Stomach (tissue), 4 donors: ENCODE data around the gene TXNDC15.

Source experiments
- EP300 ChIP-seq: sonication (generic); formaldehyde crosslinking; IDR thresholded peaks from one replicate; pipeline ENCODE4 v1.6.1; 2017; ENCODE audit warnings: antibody characterized with exemption
- POLR2A ChIP-seq, 4 donors: fragments of 450-650 bp; IDR thresholded peaks; one replicate each; pipeline ENCODE4 v1.6.1; 2016; ENCODE audit warnings: antibody characterized with exemption in 4 of 4, control low read depth in 2 of 4, mild to moderate bottlenecking in 1 of 4, moderate library complexity in 1 of 4
- POLR2AphosphoS5 ChIP-seq, 3 donors: sonication (generic); formaldehyde crosslinking; IDR thresholded peaks; one replicate each; pipeline ENCODE4 v1.6.1; 2016; ENCODE audit warnings: antibody characterized with exemption in 3 of 3
- TF ChIP-seq, protein P1 (sequence below), 7 experiments: fragments of 450-650 bp in 4 of 7; fragments of 200-600 bp in 3 of 7; sonication (generic) in 3 of 7; IDR thresholded peaks; one replicate each; pipeline ENCODE4 v1.5.1; 2016 to 2019; ENCODE audit warnings: antibody characterized with exemption in 7 of 7, control low read depth in 2 of 7, mild to moderate bottlenecking in 1 of 7

- TF ChIP-seq, protein P1, sequence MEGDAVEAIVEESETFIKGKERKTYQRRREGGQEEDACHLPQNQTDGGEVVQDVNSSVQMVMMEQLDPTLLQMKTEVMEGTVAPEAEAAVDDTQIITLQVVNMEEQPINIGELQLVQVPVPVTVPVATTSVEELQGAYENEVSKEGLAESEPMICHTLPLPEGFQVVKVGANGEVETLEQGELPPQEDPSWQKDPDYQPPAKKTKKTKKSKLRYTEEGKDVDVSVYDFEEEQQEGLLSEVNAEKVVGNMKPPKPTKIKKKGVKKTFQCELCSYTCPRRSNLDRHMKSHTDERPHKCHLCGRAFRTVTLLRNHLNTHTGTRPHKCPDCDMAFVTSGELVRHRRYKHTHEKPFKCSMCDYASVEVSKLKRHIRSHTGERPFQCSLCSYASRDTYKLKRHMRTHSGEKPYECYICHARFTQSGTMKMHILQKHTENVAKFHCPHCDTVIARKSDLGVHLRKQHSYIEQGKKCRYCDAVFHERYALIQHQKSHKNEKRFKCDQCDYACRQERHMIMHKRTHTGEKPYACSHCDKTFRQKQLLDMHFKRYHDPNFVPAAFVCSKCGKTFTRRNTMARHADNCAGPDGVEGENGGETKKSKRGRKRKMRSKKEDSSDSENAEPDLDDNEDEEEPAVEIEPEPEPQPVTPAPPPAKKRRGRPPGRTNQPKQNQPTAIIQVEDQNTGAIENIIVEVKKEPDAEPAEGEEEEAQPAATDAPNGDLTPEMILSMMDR (IDR thresholded peaks at IDR 0.05), result no peak
- TF ChIP-seq POLR2A (IDR thresholded peaks at IDR 0.05), result no peak
- no peak for TF ChIP-seq EP300
- TF ChIP-seq POLR2AphosphoS5 (IDR thresholded peaks at IDR 0.05), result no peak
Observed at GRCh38 chr5:134918861-134919260, 44.7 kb downstream of the TXNDC15 start.
